ENCODE data around the gene SLCO2B1.

The SLCO2B1 gene

GRCh38 chr11:75145972-75146519 is 4.9 kb upstream of the SLCO2B1 start:
- DNase-seq = no peak

- DNase-seq = no peak
These were observed 4.2 kb upstream of the SLCO2B1 start for GRCh38 chr11:75146711-75147110.

DNA sequence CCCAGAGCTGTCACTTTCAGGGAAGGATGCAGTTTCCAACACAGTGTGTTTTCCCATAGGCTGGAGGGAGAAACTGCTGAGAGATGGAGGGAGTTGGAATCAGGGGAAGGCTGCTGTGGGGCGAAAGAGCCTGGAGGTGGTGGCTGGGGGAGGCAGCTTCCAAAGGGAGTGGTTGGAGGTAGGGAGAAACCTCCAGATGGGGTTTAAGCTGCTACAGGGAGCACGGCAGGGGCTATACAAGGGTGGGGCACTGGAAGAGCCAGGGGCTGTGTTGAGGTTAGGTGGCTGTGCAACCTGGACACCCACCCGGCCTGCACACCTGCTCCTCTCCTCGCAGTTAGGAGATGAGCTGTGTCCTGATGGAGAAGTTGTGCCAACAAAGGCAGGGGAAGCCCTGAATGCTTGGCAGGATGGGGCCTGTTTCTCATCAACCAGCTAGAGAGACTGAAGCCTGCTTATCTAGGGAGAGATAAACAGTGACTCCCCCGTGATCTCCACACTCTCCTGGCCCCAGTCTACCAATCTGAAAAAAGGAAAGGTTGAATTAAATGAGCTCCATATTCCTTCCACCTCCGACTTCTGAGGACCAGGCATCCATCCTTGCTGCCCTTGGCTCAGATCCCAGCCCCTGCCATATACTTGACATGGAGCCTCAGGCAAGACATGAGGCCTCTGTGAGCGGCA is 3.6 kb upstream of the SLCO2B1 start:
- no peak for DNase-seq

DNA sequence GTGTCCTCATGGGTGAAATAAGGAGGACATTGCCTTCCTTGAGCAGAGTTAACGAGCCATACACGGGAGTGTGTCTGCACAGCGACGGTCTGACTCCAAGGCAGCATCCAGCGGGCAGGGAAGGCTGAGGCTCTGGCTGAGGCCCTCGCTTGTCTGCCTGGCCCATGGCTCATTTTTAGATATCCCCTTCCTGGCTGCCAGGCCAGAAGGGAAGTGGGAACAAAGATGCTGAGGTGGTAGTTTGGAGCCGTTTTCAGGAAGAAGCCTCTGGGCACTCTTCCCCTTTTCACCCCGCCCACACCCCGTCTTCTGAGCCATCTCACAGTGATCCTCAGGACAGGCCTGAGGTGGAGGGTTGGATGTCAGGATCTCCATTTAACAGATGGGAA is 3.0 kb upstream of the SLCO2B1 start:
- DNase-seq = no peak

- DNase-seq = no peak
These were observed 2.4 kb upstream of the SLCO2B1 start for GRCh38 chr11:75148436-75148983.

GRCh38 chr11:75149766-75150465 is 991 bp upstream of the SLCO2B1 start:
- no peak for DNase-seq

DNA sequence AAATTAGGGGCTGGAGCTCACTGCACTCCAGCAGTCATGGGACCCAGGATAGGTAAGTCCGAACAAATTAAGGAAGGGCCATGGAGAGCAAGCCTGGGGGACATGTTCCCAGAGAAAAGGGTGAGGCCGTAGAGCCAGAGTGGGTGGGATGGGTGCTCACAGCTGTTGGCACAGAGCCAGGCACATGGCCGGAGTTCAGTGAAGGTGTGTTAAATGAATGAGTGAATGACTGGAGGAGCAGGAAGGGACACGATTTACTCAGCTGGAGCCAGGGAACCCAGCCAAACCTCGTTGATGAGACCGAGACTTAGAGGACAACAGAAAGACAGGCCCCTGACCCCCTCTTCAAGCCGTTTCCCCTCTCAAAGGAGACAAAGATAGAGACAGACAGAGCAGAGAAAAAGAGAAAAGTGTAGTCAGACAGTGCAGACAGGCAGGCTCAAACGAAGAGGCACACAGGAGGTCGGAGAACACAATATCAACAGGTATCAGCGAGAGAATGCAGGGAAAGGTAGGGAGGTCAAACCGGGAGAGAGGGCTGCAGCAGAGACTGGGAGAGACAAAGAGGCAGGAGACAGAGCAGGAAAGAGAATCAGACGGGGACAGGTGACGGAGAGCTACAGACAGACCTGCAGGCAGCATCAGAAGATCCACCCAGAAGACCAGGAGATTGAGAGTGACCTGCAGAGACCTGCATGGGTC is 590 bp downstream of the SLCO2B1 start:
- no peak for DNase-seq

DNA sequence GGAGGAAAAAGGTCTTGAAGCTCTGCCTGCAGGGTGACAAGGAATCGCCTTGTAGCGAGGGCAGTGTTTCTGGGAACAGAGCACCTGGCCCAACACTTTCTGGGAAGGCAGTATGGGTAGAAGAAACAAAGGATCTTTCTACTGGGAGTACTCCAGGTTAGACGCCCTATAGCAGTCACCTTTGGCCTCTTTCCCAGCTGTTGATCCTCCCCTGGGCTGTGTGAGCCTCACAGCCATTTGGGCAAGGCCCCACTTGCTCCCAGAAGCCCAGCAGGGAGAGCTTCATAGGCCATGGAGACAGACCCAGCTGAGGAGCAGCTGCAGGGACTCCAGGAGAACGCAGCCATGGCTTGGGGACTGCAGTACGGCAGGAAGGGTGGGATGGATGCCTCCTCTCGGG is 1.2 kb downstream of the SLCO2B1 start:
- no peak for DNase-seq

DNA sequence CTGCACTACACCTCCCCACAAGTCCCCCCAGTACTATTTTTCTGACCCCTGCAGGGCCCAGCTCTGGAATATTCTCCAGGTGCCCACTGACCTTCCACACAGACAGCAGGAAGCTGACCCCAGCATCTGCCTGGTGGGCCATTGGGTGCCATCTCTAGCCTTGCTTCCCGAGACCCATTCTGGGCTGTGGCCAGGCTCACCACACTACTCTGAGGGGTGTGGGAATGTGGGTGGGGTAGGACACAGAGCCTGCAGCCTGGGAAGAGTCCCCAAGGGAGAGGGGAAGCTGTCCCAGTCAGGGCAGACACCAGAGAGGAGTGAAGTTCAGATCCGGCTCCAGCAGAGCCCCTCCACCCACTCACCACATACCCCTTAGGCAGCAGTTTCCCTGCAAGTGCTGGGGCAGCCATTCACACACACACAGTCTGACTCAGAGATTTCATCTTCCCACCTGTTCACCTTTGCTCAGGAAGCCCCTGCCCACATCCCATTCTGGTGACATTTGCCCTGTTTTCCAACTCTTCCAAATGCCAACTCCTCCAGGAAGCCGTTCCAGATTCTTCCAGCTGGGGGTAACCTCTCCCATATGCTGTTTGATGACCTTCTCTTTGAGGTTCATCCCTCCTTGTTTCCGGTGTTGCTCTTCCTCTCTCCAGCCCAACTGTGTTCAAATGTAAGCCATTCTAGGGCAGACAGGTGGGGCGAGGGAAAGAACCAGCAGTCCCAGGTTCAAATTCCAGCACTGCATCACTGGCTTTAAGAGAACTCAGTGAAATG is 1.9 kb downstream of the SLCO2B1 start:
- no peak for DNase-seq

GRCh38 chr11:75154646-75155569 is 4.0 kb downstream of the SLCO2B1 start:
- DNase-seq = no peak

DNA sequence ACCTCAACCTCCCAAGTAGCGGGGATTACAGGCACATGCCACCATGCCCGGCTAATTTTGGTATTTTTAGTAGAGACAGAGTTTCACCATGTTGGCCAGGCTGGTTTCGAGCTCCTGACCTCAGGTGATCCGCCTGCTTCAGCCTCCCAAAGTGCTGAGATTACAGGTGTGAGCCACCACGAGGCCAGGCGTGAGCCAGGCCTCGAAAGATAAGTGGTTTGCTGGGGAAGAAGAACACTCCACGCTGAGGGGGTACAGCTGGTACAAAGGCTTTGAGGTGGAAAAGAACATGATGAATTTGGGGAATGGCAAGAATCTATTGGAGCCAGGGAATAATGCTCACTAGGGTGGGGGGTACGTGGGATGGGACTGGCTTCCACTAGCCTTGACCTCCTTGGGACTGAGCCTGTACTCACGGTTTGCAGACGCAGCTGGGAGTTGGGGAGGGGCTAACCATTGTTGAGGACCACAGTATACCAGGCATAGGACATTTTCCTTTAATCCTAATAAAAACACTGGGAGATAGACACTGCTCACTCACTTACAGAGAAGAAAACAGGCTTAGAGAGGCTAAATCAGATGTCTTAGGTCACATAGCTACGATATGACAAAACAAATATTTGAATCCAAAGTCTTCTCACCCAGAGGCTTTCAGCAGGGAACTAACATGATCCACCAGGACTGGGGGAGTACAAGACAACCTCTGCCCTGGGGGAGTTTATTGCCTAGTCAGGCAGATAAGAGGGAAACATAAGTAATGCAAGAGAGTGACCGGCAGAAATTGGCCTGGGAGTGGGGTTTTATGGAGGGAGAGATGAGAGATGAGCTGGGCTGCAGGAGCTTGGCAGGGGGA is 4.9 kb downstream of the SLCO2B1 start:
- no peak for DNase-seq

GRCh38 chr11:75158241-75158640 is 7.3 kb downstream of the SLCO2B1 start:
- no peak for DNase-seq

GRCh38 chr11:75158696-75159150 is 7.8 kb downstream of the SLCO2B1 start:
- no peak for DNase-seq

- no peak for DNase-seq
These were observed 8.4 kb downstream of the SLCO2B1 start for GRCh38 chr11:75159151-75159953.

GRCh38 chr11:75160220-75160757 is 9.4 kb downstream of the SLCO2B1 start:
- no peak for DNase-seq

DNA sequence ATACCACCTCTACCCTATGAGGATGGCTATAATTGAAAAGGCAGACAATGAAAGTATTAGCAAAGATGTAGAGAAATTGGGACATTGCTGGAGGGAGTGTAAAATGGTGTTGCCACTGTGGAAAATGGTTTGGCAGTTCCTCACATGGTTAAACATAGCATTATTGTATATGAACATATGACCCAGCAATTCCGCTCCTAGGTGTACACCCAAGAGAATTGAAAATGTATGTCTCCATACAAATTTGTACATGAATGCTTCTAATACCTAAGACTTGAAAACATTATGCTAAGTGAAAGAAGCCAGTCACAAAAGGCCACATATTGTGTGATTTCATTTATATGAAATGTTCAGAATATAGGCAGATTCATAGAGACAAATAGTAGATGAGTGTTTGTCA is 10.0 kb downstream of the SLCO2B1 start:
- DNase-seq = no peak

DNA sequence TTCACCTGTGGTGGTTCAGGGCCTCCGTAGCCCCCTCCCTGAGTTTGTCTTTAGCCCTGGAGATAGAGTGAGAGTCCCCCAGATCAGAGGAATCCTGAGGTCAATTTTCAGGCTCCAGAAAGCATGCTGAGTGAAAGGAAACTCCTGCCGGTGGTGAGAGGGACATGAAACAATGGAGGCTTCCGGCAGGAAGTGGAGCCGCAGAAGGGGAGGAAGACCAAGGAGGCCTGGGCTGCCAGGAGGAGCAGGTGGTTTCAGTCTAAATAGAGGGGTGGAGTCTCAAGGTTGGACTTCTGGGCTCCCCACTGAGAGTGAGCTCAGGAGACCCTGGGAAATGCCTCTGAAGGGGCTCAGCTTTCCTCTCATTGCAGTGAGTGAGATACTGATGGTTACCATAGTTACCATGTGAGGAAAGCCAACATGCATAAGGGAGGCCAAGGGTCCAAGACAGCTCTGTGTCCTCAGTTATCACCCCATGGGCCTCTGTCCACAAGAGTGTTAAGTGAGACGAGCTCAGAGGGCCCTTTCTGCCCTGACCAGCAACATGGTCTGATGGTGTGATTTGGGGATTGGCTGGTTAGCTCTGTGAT is 10.7 kb downstream of the SLCO2B1 start:
- DNase-seq = no peak

GRCh38 chr11:75162954-75163353 is 12.0 kb downstream of the SLCO2B1 start:
- DNase-seq = no peak

All from stimulated activated CD4-positive, alpha-beta T cell treated with anti-CD3 and anti-CD28 coated beads, Interleukin-2, amount 100 ng/mL, for 24 hours (primary cell).